Vagina (tissue), 2 donors: ENCODE data around the gene APOBEC3F. TPM values are rescaled to one million over a fixed set of nuclear protein-coding genes. Genes with fewer than 3 reads are reported as not detected.
"Not testable (repeated sequence)": the region's sequence is repeated elsewhere in the genome, so short reads cannot be mapped to it uniquely, and the experiment has no call there.

Source experiments
- DNase-seq, 2 donors: peaks; one replicate each; pipeline ENCODE4 v3.0.0-alpha.2; 2017; ENCODE audit errors: extremely low spot score in 2 of 2
- H3K27ac ChIP-seq: fragments of 200-600 bp; sonication (generic); one replicate; pipeline ENCODE4 v1.5.1; 2019
- H3K27me3 ChIP-seq: fragments of 200-600 bp; sonication (generic); one replicate; pipeline ENCODE4 v1.5.1; 2019
- H3K36me3 ChIP-seq, 2 donors: fragments of 200-600 bp; sonication (generic); one replicate each; pipeline ENCODE4 v1.5.1; 2017 to 2019
- H3K4me1 ChIP-seq: fragments of 200-600 bp; sonication (generic); one replicate; pipeline ENCODE4 v1.5.1; 2019
- H3K4me3 ChIP-seq, 2 donors: fragments of 200-600 bp; sonication (generic); 1 replicate in 1 of 2; 2 replicates in 1 of 2; pipeline ENCODE4 v1.5.1; 2016 to 2019
- H3K9me3 ChIP-seq: fragments of 200-600 bp; sonication (generic); one replicate; pipeline ENCODE4 v1.5.1; 2019
- CTCF ChIP-seq, 3 experiments: fragments of 450-650 bp in 2 of 3; fragments of 200-600 bp in 1 of 3; sonication (generic) in 1 of 3; IDR thresholded peaks; one replicate each; pipeline ENCODE4 v1.5.1; 2017 to 2019; ENCODE audit warnings: antibody characterized with exemption in 3 of 3, mild to moderate bottlenecking in 2 of 3, moderate library complexity in 2 of 3
- POLR2A ChIP-seq, 2 donors: fragments of 450-650 bp; IDR thresholded peaks; one replicate each; pipeline ENCODE4 v1.6.1; 2017; ENCODE audit warnings: antibody characterized with exemption in 2 of 2, mild to moderate bottlenecking in 2 of 2, moderate library complexity in 2 of 2
- POLR2AphosphoS5 ChIP-seq, 2 donors: sonication (generic); formaldehyde crosslinking; IDR thresholded peaks; one replicate each; pipeline ENCODE4 v1.9.0; 2017; ENCODE audit warnings: antibody characterized with exemption in 2 of 2, mild to moderate bottlenecking in 2 of 2, low read depth in 1 of 2; ENCODE audit not compliant: insufficient read depth in 1 of 2
- intact Hi-C: fragments of 100-400 bp; cut with DNase I; formaldehyde crosslinking; loops from one replicate; pipeline ENCODE4 v1.15.1; 2023
- total RNA-seq: library from RNA; depleted of rRNA; stranded (reverse); fragments of >200 nt; gene quantifications from one replicate; pipeline ENCODE4 v1.2.3, GENCODE V29; 2016

The APOBEC3F gene
- total RNA-seq, 1 donor from 2014 or later: 2.7 TPM

GRCh38 chr22:39016592-39016991, 24.1 kb upstream of the APOBEC3F start:
- TF ChIP-seq POLR2A (IDR thresholded peaks at IDR 0.05) (no peak), CTCF (IDR thresholded peaks at IDR 0.05) (no peak), POLR2AphosphoS5 (IDR thresholded peaks at IDR 0.05; ENCODE audit: insufficient read depth in 1 of 2, low read depth in 1 of 2) (no peak)
- Histone ChIP-seq H3K27me3 (no peaks in the 10 kb centered on the region), H3K9me3 (no peaks in the 10 kb centered on the region), H3K36me3 (no peaks in the 10 kb centered on the region), H3K4me1 (peaks cover 24% of the 10 kb centered on the region), H3K4me3 (no peak overlapping the region), H3K27ac (no peak overlapping the region)
- intact Hi-C loops: loop anchor here (10.0 kb wide), 1 partner anchor 108 kb away; no protein-coding TSS in a partner anchor
- DNase-seq: no peak

- Histone ChIP-seq H3K27ac (no peak overlapping the region), H3K4me3 (no peak overlapping the region), H3K4me1 (peaks cover 33% of the 10 kb centered on the region), H3K27me3 (no peaks in the 10 kb centered on the region), H3K9me3 (no peaks in the 10 kb centered on the region), H3K36me3 (no peaks in the 10 kb centered on the region)
- no peak for DNase-seq
- intact Hi-C loops: loop anchor here (10.0 kb wide), 1 partner anchor 107 kb away; no protein-coding TSS in a partner anchor
- TF ChIP-seq POLR2AphosphoS5 (IDR thresholded peaks at IDR 0.05; ENCODE audit: insufficient read depth in 1 of 2, low read depth in 1 of 2) (no peak), POLR2A (IDR thresholded peaks at IDR 0.05) (no peak), CTCF (IDR thresholded peaks at IDR 0.05) (no peak)
Observed at GRCh38 chr22:39017596-39018365, 22.9 kb upstream of the APOBEC3F start.

DNA sequence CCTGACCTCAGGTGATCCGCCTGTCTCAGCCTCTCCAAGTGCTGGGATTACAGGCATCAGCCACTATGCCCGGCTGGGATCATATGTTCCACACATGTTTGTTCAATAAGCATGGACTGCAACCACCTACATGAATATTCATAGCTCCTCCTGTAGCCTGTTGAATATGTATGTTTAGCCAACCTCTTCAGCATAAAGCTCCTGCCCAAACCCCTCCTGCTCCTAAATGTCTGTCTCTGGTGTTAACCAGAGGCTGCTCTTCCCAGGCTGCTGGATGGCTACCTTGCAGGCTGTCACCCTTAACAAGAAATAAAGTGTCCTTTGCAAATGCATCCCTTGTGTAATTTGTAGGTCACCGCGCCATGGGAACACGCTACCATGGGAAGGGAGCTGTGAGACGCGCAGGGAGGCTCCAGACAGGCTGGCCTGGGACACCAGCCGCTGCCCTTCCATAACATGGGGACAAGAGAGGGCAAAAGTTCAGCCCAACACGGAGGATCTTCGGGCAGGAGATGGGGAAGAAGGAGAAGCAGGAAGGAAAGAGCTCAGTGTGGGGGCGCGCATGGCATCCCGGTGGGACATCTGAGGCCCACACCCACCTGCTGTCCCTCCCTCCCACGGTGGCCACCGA, 20.5 kb upstream of the APOBEC3F start:
- peaks cover 26% of the 10 kb centered on the region for H3K4me1 ChIP-seq
- H3K9me3 ChIP-seq, intact Hi-C loops, H3K27me3 ChIP-seq, H3K36me3 ChIP-seq, DNase-seq: not testable (repeated sequence)
- peak overlapping the region; percentile 22 to 50 for H3K4me3 ChIP-seq
- peak overlapping the region; percentile 90 for H3K27ac ChIP-seq

- TF ChIP-seq CTCF (IDR thresholded peaks at IDR 0.05) (no peak), POLR2AphosphoS5 (IDR thresholded peaks at IDR 0.05; ENCODE audit: insufficient read depth in 1 of 2, low read depth in 1 of 2) (no peak), POLR2A (IDR thresholded peaks at IDR 0.05) (no peak)
- no peak for DNase-seq
- H3K36me3 ChIP-seq: peaks cover 0 to 7% of the 10 kb centered on the region in 2 donors
- H3K4me3 ChIP-seq: peak overlapping the region; percentile 40 to 50
- no peaks in the 10 kb centered on the region for H3K27me3 ChIP-seq
- H3K9me3 ChIP-seq: no peaks in the 10 kb centered on the region
- peak overlapping the region; percentile 90 for H3K27ac ChIP-seq
- peaks cover 15% of the 10 kb centered on the region for H3K4me1 ChIP-seq
- intact Hi-C loops: no loop called here
Observed at GRCh38 chr22:39021552-39022250, 19.0 kb upstream of the APOBEC3F start.

- intact Hi-C loops: no loop called here
- H3K36me3 ChIP-seq: peaks cover 0 to 7% of the 10 kb centered on the region in 2 donors
- no peaks in the 10 kb centered on the region for H3K9me3 ChIP-seq
- no peak overlapping the region for H3K4me3 ChIP-seq
- H3K27me3 ChIP-seq: no peaks in the 10 kb centered on the region
- H3K4me1 ChIP-seq: peaks cover 15% of the 10 kb centered on the region
- TF ChIP-seq POLR2AphosphoS5 (IDR thresholded peaks at IDR 0.05; ENCODE audit: insufficient read depth in 1 of 2, low read depth in 1 of 2): no peak
- DNase-seq: no peak
- no peak overlapping the region for H3K27ac ChIP-seq
Observed at GRCh38 chr22:39024519-39025308, 15.9 kb upstream of the APOBEC3F start.
